SHP77 (cell line): ENCODE results near the gene NOS1.

Experiments used
- DNase-seq, 2 experiments: peaks; one replicate each; lab custom pipeline; 2025; lab: John Stamatoyannopoulos, UW

The NOS1 gene

DNA sequence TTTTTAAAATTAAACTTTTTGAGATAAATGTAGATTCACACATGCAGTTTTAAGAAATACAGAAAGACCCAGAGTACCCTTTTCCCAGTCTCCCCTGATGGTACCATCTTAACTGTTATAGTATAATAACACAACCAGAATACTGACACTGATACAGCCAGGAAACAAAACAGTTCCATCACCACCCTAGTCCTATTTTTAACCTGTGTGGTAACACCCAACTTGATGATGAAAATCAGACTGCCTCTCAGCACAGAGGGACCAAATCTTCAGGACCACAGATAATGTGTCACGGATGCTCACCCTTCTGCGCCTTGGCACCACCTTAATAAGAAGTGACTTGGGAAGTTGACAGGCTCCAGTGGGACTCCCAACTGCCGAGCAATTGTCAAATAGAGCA is 189.3 kb downstream of the NOS1 start:
- DNase-seq, result no peak

DNA sequence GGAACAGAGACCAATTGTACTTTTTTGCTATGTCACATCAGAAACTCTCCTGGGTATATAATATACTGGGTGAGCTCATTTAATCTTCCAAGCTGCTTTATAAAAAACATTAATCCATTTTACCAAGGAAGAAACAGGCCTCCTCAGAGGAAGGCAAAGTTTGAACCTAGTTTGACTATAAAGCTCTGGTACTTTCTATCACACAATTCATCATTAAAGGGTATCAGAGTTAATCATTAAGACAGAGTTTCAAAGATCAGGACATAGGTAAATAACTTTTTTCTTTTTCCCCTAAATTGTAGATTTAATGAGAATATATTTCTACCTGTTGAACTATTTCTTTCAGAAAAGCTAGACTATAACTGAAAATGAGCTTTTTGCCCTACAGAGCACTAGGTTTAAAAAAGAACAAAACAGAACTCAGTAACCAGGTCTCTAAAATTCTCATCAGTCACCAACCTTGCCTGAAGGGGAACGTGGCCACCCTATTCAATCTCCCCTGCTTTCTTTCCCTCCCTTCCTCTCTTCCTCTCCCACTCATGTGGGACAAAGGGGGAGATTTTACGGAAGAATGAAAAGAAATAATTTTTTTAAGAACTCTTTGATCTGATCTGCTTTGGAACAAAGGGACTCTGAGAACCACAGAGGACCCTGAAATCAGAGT is 189.8 kb downstream of the NOS1 start:
- DNase-seq, result no peak

- no peak for DNase-seq
Observed at GRCh38 chr12:117169548-117169947, 191.9 kb downstream of the NOS1 start.

DNA sequence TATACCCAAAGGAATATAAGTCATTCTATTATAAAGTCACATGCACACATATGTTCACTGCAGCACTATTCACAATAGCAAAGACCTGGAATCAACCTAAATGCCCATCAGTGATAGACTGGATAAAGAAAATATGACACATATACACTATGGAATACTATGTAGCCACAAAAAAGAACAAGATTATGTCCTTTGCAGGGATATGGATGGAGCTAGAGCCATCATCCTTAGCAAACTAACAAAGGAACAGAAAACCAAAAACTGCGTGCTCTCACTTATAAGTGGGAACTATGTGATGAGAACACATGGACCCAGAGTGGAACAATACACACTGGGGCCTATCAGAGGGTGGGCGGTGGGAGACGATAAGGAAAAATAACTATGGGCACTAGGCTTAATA is 192.4 kb downstream of the NOS1 start:
- no peak for DNase-seq

DNA sequence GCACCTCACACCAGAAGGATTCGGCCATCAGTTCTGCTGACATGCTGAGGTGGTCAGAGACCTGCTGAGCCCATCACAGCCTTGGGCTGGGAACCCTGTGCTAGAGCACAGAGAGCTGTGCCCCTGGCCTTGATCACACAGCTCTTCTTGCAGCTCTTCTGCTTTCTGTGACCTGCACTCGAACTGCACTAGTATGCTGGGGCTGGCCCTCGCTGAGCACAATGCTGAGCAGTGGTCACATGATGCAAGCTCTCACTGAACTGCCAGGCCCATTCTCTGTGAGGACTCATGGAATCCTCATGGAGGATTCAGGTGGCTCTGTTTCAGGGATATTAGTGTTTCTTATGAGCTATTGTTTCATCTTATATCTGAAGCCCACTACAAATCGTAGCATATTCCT is 193.7 kb downstream of the NOS1 start:
- DNase-seq, result no peak

DNA sequence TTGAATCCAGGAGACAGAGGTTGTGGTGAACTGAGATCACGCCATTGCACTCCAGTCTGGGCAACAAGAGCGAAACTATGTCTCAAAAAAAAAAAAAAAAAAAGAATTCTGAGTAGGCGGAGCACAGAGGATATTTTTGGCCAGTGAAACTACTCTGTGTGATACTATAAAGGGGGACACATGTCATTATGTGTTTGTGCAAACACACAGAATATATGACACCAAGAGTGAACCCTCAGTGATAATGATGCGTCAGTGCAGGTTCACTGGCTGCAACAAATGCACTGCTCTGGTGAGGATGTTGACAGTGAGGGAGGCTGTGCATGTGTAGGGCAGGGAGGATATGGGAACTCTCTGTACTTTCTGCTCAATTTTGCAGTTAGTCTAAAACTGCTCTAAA is 195.3 kb downstream of the NOS1 start:
- no peak for DNase-seq

DNA sequence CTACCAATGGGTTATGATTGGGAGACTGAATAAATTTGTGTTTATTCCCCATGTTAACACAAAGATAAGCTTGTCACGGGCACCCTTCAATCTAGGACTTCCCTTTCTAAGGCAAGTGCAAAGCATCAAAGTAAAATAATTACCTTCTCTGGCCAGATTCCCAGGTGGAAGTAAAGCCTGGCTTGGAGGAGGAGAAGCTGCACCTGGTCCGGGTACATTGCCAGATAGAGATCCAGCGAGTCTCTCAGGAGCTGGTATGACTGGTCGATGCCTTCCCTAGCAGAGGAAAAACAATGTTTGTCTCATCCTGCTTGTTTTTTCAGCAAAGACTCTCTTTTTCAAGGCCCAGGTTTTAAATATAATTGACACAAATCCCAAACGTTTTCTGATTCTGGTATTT is 196.1 kb downstream of the NOS1 start:
- no peak for DNase-seq

DNA sequence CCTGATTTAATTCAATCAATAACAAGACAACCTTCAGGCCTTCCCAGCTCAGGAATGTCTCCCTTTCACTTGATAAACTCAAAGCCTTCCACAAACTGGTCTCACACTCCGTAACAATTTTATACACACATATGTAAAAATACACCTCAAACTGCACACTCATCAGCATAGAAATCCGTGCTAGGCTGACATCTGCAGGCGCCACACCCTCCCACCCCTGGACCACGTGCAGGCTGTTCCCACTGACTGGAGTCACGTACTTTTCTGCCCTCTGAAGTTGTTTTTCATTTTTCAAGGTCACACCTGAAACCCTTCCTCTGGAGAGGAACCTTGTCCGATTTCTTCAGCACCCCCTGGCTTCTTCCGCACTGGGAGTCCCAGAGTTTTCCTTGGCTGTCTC is 198.8 kb downstream of the NOS1 start:
- DNase-seq, result no peak

GRCh38 chr12:117162167-117162539 is 199.3 kb downstream of the NOS1 start:
- DNase-seq, result no peak

DNA sequence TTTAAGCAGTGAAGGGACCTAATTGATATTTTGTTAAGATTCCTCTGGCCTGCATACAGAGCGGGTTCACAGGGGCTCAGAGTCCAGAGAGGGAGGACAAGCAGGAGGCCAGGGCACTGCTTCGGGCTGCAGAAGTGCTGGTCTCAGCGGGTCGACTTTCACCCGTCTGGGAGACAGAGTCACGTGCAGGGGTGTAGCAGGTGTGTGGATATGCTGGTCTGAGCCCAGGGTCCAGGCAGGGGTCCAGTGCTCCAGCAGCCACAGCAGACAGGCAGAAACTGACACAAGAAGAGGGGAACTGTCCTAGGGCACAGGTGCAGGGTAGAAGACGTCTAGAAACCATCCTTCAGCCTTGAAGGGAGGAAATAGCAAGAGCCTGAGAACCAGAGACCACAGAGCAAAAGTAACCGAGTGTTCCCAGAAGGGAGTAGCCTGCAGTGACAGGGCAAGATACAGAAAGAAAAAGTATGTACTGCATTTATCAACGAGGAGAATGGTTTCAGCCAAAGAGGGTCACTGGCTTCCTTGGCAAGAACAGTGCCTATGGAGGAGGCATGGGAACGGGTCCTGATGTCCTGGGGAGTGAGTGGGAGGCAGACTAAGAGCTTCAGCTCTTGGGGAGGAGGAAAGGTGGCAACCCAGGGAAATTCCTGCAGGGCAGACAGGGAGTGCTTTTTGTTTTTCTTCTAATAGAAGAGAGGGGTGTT is 199.8 kb downstream of the NOS1 start:
- no peak for DNase-seq

DNA sequence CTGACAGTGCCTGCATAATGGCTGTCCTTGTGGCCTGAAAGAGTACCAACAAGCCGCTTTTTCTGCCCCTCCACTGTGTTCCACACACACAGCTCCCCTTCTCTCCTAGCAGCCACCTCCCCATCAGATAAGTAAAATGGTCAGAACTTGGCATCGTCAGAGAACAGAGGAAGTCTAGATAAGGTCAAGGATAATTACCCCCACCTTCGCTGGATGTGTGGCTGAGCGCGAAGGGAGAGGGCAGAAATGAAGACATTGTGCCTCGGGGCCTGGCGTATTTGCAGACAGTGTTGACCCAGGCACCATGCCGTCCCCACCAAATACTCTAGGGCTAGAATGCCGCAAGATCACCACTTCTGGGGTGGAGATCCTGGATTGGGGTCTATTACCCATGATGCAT is 201.8 kb downstream of the NOS1 start:
- no peak for DNase-seq

DNA sequence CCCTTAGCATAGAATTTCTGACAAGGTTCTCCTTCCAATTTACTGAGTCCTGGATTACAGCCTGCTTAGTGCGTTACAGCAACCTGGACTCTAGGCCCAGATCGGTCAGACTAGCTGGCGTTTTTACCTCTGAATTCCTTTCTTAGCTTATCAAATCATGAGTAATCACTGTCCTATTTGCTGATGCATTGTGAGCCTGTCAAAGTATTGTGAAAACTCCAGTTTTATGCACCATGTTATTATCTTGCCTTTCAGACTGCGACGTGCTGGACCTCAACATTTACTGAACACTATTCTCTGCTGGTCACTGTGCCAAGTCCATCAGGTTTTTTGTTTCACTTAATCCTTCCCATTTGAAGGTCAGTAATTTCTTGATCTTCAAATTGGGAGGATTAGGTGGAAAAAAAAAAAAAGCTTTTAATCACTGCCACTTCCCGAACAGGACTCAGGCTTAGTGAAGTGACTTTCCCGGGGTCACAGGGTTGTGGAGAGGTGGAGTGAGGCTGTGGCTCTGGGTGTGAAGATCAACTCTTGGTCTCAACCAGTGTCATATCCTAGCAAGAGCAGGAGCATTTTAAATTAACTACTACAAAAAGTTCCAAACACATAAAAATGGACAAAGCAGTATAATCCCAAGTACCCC is 202.4 kb downstream of the NOS1 start:
- no peak for DNase-seq
